HL-60 (cell line): ENCODE data around the gene SLCO4A1.

Experiments used
- CTCF ChIP-seq: IDR thresholded peaks from one replicate; pipeline ENCODE4 v1.5.1; 2011; ENCODE audit warnings: low read length, control low read depth, inconsistent platforms; ENCODE audit not compliant: insufficient read depth
- POLR2AphosphoS5 ChIP-seq: IDR thresholded peaks from 2 replicates; pipeline ENCODE4 v1.6.1; 2012; ENCODE audit warnings: low read depth
- TF ChIP-seq, protein P1 (sequence below): IDR thresholded peaks from 2 replicates; pipeline ENCODE4 v1.6.1; 2012; ENCODE audit warnings: low read depth; ENCODE audit not compliant: insufficient replicate concordance

- TF ChIP-seq CTCF (no peak), POLR2AphosphoS5 (no peak)
- TF ChIP-seq, protein P1, sequence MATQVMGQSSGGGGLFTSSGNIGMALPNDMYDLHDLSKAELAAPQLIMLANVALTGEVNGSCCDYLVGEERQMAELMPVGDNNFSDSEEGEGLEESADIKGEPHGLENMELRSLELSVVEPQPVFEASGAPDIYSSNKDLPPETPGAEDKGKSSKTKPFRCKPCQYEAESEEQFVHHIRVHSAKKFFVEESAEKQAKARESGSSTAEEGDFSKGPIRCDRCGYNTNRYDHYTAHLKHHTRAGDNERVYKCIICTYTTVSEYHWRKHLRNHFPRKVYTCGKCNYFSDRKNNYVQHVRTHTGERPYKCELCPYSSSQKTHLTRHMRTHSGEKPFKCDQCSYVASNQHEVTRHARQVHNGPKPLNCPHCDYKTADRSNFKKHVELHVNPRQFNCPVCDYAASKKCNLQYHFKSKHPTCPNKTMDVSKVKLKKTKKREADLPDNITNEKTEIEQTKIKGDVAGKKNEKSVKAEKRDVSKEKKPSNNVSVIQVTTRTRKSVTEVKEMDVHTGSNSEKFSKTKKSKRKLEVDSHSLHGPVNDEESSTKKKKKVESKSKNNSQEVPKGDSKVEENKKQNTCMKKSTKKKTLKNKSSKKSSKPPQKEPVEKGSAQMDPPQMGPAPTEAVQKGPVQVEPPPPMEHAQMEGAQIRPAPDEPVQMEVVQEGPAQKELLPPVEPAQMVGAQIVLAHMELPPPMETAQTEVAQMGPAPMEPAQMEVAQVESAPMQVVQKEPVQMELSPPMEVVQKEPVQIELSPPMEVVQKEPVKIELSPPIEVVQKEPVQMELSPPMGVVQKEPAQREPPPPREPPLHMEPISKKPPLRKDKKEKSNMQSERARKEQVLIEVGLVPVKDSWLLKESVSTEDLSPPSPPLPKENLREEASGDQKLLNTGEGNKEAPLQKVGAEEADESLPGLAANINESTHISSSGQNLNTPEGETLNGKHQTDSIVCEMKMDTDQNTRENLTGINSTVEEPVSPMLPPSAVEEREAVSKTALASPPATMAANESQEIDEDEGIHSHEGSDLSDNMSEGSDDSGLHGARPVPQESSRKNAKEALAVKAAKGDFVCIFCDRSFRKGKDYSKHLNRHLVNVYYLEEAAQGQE: no peak
Observed at GRCh38 chr20:62607366-62608217, 34.7 kb upstream of the SLCO4A1 start.
